HG03378 (cell line): ENCODE data around the gene HNF1A.

Source experiments
- ATAC-seq: cut with Tn5 transposase; IDR thresholded peaks from one replicate; pipeline ENCODE4 v1.9.1; 2021; ENCODE audit warnings: mild to moderate bottlenecking, moderate library complexity; ENCODE audit not compliant: unreplicated experiment

The HNF1A gene

DNA sequence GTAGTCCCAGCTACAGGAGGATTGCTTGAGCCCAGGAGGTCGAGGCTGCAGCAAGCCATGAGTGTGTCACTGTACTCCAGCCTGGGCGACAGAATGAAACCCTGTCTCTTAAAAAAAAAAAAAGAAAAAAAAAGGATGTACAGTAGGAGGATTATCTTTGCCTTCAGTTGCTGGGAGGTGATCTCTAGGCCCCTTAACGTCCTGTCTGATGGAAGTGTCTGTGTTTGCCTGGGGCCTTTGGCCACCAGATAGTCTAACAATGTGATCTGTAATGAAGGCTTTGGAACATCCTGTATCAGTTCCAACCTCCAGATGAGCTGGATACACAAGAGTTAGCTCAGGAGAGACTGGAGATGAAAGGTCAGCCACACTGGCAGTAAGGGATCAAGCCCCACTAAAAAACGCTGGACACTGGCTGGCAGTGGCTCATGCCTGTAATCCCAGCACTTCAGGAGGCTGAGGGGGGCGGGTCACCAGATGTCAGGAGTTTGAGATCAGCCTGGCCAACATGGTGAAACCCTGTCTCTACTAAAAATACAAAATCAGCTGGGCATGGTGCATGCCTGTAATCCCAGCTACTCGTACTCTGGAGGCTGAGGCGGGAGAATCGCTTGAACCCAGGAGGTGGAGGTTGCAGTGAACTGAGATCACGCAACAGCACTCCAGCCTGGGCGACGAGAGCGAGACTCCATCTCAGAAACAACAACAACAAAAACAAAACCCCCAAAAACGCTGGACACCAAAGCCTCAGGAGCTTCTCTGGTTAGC is 19.0 kb upstream of the HNF1A start:
- ATAC-seq, result no peak

DNA sequence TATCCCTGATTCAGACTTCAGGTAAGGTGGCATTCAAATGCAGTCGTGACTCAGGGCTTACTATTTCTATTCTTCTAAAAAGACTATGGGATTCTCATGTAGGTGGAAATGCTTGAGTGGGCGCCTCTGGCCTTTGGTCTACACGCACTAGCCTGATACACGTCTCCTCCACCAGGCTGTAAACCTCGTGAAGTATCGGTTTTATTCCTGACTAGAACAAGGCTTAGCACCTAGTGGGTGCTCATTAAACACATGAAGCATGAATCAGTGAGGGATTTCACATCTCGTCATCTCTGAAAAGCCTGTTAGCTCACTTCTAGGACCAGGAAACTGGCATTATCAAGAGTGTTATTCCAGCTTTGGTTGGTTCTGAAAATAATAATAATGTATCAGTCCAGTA is 17.7 kb upstream of the HNF1A start:
- ATAC-seq, result no peak

DNA sequence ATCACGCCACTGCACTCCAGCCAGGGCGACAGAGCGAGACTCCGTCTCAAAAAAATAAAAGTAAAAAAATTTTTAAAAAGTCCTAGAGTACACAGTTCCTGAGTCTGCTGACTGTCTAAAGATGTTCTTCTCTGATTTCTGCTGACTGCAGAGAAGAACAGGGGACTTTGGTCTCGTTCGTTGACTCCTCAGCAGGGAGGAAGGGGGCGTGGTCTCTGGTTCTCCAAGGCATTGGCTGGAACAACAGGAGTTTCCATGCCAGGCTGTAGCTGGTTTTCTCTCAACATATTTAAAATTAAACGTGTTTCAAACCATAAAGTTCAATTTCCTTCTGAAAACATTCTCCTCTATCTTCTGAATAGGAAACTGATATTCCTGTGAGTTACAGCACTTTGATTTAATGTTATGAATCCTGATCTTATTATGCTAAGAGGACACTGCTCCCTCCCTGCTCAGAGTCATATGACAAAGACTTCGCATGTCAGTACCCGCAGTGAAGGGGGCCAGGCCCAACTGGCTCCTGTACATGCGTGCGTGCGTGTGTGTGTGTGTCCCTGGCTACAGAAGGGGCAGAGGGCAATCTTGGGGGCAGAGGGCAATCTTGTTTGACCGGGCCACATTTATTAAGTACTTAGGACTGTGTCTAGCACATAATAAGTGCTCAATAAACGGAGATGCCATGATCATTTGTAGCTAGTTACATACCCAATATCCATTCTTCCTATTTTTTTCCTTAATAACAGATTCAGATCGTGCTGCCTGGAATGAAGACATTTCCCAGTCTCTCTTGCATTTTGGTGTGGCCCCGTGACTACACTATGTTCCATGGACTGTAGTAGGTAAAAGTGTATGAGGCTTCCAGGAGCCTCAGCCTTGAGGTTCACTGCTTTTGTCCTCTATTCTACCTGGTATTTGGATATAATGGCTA is 16.5 kb upstream of the HNF1A start:
- no peak for ATAC-seq

DNA sequence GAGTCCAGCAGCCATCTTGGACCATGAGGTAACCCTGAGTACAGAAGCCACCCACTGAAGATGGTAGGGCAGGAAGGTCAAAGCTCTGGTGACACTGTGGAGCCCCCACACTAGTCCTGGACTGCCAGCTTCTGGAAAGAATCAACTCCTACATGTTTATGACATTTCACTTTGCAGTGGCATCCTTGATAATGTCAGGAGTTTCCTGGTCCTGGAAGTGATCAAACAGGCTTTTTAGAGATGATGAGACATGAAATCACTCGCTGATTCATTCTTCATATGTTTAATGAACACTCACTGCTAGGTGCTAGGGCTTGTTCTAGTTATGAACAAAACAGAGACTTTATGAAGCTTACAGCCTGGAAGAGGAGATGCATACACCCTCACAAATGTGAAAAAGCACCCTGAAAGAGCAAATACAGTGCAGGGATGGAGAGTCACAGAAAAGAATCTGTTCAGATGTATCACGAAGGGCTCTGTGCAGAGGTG is 15.8 kb upstream of the HNF1A start:
- no peak for ATAC-seq

DNA sequence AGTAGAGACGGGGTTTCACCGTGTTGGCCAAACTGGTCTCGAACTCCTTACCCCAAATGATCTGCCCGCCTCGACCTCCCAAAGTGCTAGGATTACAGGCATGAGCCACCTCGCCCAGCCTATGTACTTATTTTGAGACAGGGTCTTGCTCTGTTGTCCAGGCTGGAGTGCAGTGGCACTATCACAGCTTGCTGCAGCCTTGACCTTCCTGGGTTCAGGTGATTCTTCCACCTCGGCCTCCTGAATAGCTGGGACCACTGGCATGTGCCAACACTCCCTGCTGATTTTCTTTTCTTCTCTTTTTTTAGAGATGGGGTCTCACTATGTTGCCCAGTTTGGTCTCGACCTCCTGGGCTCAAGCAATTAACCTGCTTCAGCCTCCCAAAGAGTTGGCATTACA is 14.0 kb upstream of the HNF1A start:
- no peak for ATAC-seq

DNA sequence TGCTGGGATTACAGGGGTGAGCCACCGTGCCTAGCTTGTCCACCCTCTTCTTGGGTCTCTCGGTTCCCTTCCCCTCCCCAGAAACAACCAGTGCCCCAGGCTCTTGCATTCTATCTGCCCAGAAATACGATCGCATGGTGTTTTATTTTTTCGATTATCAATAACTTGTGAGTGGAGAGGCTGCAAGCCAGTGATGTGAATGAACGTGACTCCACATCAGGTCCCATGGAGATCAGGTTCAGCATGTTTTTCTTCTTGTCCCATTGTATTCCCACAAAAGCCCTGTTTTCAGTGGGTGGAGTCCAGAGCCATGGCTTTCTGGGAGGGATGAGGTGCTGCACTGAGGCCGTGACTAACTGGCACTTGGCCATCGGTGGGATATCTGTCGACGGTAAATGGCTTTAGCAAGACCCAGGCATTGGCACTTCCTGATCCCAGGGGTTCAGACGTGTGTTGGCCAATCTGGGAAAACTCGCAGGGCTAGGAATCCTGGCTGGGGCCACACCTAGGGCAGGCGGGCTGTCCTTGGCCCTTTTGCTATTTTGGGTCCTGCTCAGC is 12.7 kb upstream of the HNF1A start:
- ATAC-seq, result no peak

DNA sequence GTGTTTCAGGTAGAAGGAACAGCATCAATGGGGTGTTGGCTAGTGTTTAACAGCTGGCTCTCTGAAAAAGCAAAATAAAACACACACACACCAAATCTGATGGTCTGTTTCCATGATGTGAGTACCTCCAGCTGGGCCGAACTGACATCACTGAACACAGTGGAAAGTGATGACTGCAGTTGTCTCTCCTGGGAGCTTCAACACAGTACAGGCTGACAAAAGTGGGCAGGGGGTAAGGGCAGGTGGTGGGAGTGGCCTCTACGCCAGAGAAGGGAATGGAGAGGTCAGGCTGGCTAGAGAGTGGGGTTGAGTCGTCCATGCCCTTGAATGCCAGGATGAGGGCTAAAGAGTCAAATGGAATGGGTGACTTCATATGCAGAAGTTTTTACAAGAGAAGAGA is 8.0 kb upstream of the HNF1A start:
- ATAC-seq, result no peak

DNA sequence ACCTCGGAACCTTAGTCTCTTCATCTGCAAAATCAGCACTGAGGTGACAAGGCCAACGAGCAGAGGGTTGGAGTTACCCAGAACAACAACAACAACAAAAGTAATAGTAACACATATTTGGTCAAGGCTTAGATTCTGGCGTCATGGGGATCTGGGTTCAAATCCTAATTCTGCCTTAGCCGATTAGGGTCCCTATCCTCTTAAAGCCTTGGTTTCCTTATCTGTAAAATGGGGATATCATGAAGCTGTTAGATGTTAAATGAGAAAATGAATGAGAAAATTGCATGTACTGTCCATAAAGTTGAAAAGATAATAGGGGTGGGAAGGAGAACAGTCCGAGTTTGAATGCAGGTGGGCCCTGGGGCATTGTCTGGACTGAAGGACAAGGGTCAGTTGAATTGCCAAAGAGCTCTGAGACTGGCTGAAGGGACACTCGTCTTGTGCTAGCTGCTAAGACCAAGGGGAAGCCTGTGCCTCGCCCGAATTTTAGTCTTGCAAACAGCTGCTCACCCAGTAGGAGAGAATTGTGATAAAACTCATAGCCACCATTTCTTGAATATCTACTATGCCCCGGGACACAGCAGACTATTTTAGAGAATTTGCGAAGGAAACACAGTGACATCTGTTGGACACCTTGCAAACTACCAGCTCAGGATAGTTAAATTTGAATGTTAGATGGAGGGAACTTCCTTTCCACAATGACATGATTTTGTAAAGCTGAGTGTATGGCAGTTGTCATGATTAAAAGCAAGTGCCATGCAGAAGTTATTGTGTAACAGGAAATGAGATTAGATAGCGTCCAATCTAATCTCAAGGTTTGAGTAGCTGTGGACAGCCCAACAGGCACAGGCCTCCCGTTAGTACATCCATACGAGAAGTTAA is 6.8 kb upstream of the HNF1A start:
- no peak for ATAC-seq

DNA sequence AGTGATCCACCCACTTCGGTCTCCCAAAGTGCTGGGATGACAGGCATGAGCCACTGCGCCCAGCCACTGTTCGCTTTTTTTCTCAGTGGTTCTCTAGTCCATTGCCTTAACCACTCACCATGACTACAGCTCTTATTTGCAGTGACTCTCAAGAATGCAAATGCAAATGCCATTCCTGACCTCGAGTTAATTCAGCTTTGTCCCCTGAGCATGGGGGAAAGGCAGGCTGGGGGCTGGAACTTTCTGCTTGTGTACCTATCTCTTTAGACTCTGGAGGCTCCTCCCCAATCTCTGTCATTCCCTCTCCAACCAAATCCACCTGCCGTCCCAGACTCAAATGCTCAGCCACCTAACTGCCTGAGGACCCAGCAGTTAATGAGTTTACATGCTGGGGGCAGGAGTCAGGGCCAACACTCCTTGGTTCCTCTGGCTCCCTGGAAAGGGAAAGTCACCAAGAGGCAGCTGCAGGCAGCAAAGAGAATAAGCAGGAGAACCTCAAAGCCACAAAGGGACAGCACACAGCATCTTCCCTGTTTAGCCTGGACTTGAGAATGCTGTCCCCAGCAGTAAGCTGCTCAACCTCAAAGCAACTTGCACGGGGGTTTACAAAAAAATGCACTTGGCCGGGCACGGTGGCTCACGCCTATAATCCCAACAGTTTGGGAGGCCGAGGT is 5.3 kb upstream of the HNF1A start:
- no peak for ATAC-seq

DNA sequence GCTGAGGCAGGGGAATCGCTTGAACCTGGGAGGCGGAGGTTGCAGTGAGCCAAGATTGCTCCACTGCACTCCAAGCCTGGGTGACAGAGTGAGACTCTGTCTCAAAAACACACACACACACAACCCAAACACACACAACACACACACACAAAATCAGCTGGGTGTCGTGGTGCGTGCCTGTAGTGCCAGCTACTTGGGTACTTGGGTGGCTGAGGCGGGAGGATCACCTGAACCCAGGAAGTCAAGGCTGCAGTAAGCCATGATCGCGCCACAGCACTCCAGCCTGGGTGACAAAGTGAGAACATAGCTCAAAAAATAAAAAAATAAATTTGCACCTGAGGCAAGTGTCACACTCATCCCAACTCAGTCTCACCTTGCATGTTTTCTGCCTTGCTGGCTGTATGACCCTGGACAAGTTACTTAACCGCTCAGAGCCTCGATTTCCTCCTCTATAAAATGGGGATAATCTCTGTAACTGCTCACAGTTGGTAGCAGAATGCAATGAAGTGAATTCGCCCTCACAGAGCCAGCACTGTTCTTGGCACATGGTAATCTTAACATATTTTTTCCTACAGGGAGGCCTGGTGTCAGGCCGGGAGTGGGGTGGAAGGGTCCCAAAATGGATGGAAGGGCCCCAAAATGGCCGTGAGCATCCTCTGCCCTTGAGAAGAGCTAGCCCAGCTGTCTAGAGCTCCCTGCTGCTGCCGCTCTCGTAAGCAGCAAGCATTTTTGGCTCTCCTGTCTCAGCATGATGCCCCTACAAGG is 630 bp upstream of the HNF1A start:
- no peak for ATAC-seq

DNA sequence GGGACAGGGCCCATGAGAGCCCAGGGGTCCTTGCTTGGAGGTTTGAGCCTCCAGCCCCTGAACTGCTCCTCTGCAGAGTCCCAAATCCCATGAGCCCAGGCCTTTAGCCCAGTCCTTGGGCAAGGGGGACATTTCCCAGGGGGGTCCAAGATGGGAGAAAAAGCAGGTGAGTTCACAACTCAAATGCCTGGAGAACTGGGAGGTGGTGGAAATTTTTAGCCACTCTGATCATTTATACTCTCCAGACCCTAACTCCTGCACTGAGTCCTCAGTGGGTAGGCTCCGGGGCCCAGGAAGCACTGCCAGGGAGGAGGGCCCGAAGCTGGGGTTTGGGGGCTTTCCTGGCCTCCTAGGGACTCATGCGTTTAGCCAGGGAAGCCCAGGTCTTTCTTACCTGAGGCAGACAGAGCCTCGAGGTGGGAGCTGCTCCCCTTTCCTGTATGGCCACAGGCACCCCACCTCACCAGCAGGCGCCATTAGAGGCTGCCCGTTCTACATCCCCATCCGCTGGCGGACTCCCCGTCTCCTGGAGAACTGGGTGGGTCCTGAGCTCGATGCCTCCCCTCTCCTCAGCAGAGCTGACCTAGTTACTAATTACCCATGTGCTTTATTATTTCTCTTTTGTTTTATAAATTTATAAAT is 998 bp downstream of the HNF1A start:
- no peak for ATAC-seq

DNA sequence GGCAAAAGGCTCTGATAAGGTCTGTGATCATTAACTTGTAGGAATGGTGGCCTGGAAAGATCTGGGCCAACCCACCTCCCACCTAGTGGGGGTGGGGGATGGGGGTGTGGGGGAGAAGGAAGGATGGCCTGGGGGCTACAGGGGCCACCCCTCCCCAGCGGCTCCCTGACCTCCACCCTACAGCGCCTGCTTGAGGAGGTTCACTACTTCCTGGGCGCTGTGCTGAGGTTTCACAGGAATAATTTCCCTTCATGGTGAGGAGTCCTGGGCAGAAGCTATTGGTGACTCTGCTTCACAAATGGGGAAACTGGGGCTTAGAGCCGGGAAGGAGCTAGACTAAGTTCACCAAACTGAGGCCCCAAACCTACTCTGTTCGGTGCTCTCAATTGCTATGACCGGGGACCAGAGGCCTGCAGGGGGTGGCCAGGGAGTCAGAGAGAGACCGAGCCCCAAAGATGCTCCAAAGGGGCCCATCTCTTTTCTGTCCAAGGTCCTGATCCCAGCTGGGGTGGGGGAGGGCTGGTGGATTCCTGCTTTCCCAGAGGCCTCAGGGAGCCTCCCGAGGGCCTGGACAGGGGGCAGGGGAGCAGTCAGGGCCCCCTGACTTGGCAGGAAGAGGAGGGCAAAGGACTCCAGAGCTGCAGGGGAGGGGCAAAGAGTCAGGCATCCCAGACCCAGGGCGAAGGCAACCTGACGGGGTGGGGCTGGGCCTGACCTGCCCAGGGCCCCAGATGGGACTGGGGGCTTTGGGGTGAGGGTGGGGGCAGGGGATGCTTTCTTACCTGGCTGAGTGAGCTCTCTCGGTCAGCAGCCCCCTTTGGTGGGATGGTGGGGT is 1.7 kb downstream of the HNF1A start:
- ATAC-seq, result no peak

DNA sequence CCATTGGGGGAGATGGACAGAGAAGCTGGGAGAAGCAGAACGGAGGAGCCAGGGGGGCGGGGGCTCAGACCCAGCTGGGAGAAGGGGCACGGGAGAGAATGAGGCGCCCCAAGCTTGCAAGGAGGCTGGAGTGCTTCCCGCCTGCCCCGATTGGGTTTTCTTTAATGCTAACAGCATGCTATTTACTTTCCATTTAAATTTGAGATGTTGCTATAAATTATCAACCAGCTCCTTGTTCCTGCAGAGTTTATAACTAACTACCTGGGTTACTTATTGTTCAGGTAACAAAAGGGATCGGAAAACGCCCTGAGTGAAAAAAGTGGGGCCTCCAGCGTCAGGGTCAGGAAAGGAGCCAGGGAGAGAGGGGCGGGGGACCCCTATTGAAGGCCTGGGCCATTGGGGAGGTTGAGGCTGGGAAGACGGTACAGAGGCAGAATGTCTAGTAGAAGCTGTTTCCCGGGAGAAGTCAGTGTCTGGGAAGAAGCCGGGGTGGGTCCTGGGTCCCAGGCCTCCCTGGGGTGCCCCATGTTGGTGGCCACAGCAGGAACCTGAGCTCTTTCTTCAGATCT is 2.5 kb downstream of the HNF1A start:
- ATAC-seq, result no peak

DNA sequence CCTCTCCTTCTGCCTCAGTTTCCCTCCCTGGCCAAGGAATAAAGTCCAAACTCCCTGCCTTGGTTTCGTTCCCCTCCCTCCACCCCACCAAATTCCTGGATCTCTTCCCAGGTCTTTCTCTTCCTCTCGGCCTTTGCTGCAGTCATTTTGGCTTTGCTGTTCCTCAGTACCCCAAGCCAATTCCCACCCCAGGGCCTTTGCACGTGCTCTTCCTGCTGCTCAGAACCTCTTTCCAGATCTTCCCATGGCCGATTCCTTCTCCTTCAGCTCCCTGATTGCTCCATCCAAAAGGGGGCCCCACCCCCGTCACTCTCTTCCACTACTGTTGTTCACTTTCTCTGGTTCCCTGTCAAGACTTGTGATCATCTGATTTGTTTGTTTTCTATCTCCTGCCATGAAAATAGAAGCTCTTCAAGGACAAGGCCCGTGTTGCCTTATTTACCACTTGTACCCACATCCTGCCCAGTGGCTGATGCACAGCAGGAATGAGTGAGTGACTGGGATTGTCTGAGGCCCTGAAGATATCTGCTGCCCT is 3.1 kb downstream of the HNF1A start:
- ATAC-seq, result no peak

DNA sequence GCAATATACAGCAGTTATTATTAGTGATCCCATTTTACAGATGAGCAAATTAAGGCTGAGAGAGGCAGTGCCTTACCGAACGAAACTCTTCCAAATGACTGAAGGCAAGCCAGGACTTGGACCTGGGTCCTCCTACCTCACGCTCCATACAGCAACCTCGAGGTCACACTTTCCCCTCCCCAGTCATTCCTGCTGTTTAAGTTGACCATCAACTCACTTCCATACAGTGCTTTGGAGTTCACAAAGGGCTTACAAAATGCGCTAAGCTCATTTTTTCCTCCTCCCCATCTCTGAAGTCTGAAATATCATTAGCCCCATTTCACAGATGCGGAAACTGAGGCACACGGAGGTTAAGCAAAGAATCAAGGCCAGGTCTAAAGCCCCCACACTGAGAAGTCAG is 4.3 kb downstream of the HNF1A start:
- ATAC-seq, result no peak

DNA sequence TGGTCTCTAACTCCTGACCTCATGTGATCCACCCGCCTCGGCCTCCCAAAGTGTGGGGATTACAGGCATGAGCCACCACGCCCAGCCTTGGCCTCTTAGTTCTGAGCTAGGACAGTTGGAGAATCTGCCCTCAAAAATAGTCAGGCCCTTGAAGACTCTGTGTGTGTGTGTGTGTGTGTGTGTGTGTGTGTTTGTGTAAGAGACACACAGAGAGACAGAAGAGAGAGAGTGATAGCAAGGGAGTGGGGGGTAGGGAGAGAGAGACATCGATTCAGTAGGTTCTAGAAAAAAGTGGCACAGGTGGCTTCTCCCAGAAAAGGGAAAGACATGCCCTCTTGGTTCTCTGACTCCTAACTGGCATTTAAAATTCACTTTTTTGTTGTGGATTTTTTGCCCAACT is 5.4 kb downstream of the HNF1A start:
- ATAC-seq, result no peak

DNA sequence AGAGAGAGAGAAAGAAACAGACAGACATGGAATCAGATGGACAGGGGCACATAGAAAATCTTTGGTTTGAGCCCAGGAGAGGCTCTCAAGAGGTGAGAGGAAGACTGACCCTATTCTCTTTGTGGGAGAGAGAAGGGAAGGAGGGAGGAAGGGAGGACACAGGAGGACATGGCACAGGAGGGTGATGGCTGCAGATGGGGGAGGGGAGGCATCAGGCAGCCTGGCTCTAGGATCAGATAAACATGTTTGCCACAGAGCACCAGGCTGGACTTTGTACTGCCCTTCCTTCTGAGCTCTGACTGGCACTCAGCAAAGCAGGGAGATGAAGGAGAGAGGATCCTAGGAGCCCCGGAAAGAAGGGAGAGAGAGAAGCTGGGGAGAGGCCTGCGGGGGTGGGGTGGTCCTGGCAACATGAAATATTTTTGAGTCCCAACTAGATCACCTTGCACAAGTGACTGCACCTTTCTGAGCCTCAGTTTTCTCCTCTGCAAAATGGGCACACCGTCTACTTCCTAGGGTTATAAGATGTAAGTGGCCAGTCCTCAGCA is 6.1 kb downstream of the HNF1A start:
- ATAC-seq, result no peak
